ENCODE measurements around the gene KIF2A. TPM values are rescaled to one million over a fixed set of nuclear protein-coding genes. Genes with fewer than 3 reads are reported as not detected.
A peak's percentile ranks its signal among the peaks of the same experiment; 100 is the strongest.

Gene KIF2A
- total and polyA plus RNA-seq, 2 of the 8 experiments (the other 6 are each of a cell fraction or from before 2014, with no cell fraction given): 18.4 to 97.1 TPM

DNA sequence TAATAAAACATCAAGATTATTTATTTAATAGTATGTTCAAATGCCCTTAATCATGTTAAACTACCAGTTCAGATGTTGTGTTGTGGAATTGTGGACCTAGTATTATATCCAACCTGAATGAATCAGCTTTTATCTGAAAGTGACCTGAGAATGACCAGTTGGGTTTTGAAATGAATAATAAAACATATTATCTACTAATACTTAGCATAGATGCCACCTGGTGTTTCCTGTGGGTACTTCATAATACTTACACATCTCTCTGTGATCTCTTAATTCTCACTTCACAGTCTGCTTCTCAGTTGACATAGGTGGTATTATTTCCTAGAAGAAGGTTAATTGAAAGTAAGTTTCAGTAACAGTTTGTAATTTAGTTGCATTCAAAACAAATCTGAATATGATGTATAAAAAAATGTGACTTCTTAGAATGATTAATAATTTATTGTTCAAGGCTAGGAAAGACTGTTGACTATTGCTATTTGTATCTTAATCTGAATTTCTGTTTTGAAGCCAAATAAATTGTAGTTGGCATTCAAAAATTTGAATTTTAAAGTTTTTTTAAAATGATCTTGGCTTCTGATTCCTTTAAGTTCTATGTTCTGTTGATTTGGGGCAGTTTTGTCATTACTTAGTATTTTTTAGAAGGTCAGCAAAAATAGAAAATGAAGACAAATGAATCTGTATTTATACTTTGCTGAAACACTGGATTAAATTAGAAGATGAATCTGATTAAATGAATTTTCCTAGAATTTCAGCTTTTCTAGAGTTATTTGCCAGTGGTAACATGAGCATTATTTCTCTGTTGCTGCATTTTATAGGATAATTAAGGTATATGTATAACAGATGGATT lies 48.2 kb downstream of the KIF2A start:
- H2AFZ ChIP-seq (ENCODE audit: low read length): no peak overlapping the region
- H2AK5ac ChIP-seq (ENCODE audit: low read depth, low read length): no peak overlapping the region
- no peak for DNase-seq (ENCODE audit: low read depth in 1 of 2, low spot score in 2 of 2)
- TF ChIP-seq RAD21 (IDR thresholded peaks at IDR 0.05 in 1 of 2, conservative IDR thresholded peaks at IDR 0.05 in 1 of 2; ENCODE audit: low read depth in 2 of 2, low read length in 2 of 2) (peak in 1 of 2 experiments; percentile 10; a peak in 1 of 4 replicates), HDAC6 (IDR thresholded peaks at IDR 0.05; ENCODE audit: low read depth, low read length) (no peak), CTCF (IDR thresholded peaks at IDR 0.05; ENCODE audit: control extremely low read depth in 1 of 3, insufficient read depth in 1 of 3, low read depth in 1 of 3, low read length in 3 of 3) (peak in 1 of 3 experiments; percentile 27; a peak in 1 of 4 replicates), CREB1 (IDR thresholded peaks at IDR 0.05) (no peak)
- H4K20me1 ChIP-seq (replicated peaks in 1 of 2; ENCODE audit: control insufficient read depth in 1 of 2, insufficient read depth in 2 of 2, low read length in 2 of 2): no peaks in the 10 kb centered on the region
- no peaks in the 10 kb centered on the region; a peak in 1 of 4 replicates for H3K79me2 ChIP-seq (ENCODE audit: control insufficient read depth in 1 of 2, insufficient read depth in 2 of 2, low read length in 2 of 2)
- no peaks in the 10 kb centered on the region for H3K9me3 ChIP-seq (ENCODE audit: insufficient read depth in 2 of 2, low read depth in 1 of 2, low read length in 1 of 2)
- H3K27ac ChIP-seq (ENCODE audit: low read depth, low read length): no peak overlapping the region
- H3K79me1 ChIP-seq (ENCODE audit: low read depth, low read length): no peaks in the 10 kb centered on the region
- H2BK5ac ChIP-seq (ENCODE audit: low read depth, low read length): no peak overlapping the region
- H3K14ac ChIP-seq (ENCODE audit: insufficient read length): no peak overlapping the region
- no peak overlapping the region for H4K8ac ChIP-seq (ENCODE audit: extremely low read depth, insufficient read depth, low read length)
- H3K56ac ChIP-seq (replicated peaks; ENCODE audit: insufficient read length, low read depth, low read length): no peak overlapping the region
- CTCF ChIA-PET (ENCODE audit: partially characterized antibody): interaction anchor here (0.5 to 1.0 kb wide), 6 partner anchors 11 to 66 kb away, joined by 3 to 5 read pairs (median 3); no protein-coding TSS in a partner anchor
- no peak for FAIRE-seq
- no peak overlapping the region for H2BK120ac ChIP-seq (replicated peaks; ENCODE audit: low read depth, low read length)
- no peak overlapping the region for H3K18ac ChIP-seq (ENCODE audit: extremely low read depth, low read length)
- H3K23ac ChIP-seq (ENCODE audit: insufficient read length): no peak overlapping the region
- no peaks in the 10 kb centered on the region for H3K4me1 ChIP-seq (replicated peaks in 1 of 4; ENCODE audit: control insufficient read depth in 3 of 4, insufficient read depth in 4 of 4, low read length in 3 of 4)
- POLR2A ChIA-PET (ENCODE audit: partially characterized antibody): no interaction called here
- H3K27me3 ChIP-seq (replicated peaks in 1 of 4; ENCODE audit: control insufficient read depth in 3 of 4, extremely low read depth in 1 of 4, insufficient read depth in 3 of 4, low read length in 3 of 4): no peaks in the 10 kb centered on the region
- no peak overlapping the region for H3K9ac ChIP-seq (replicated peaks in 1 of 4; ENCODE audit: extremely low read depth in 1 of 4, low read depth in 3 of 4, low read length in 3 of 4)
- no peak overlapping the region for H3K4ac ChIP-seq (replicated peaks; ENCODE audit: insufficient read length, low read depth, low read length)
- H4K91ac ChIP-seq (replicated peaks; ENCODE audit: insufficient read length, low read length): no peak overlapping the region
- H3K4me3 ChIP-seq (ENCODE audit: extremely low read depth in 1 of 4, insufficient read depth in 2 of 4, low read depth in 3 of 4, low read length in 4 of 4): no peak overlapping the region
- H2BK20ac ChIP-seq (ENCODE audit: low read length): no peak overlapping the region
- no peak overlapping the region for H3K4me2 ChIP-seq (ENCODE audit: insufficient read depth in 1 of 2, low read depth in 2 of 2, low read length in 2 of 2)
- H3K23me2 ChIP-seq (ENCODE audit: low read depth, low read length): no peaks in the 10 kb centered on the region
- no peak overlapping the region for H2BK15ac ChIP-seq (ENCODE audit: low read length)
- H4K5ac ChIP-seq (ENCODE audit: insufficient read length, low read depth, low read length): no peak overlapping the region
- no peak overlapping the region for H2BK12ac ChIP-seq (ENCODE audit: low read depth, low read length)
- peaks cover 0 to 75% (median 23%) of the 10 kb centered on the region in 4 experiments; a peak in 7 of 8 replicates for H3K36me3 ChIP-seq (ENCODE audit: control insufficient read depth in 2 of 4, insufficient read depth in 4 of 4, low read length in 3 of 4)

Data from H1 (cell line).